Uterus (tissue), 4 donors: ENCODE data around the gene PDE6A. TPM values are rescaled to one million over a fixed set of nuclear protein-coding genes. Genes with fewer than 3 reads are reported as not detected.

ENCODE experiments used
- DNase-seq, 2 donors: peaks; one replicate each; pipeline ENCODE4 v3.0.0-alpha.2; 2019 to 2020
- H3K27ac ChIP-seq, 2 donors: fragments of 200-600 bp; sonication (generic); 1 replicate in 1 of 2; 2 replicates in 1 of 2; pipeline ENCODE4 v1.5.1; 2016 to 2018
- H3K27me3 ChIP-seq, 2 donors: fragments of 200-600 bp; sonication (generic); one replicate each; pipeline ENCODE4 v1.5.1; 2018 to 2019; ENCODE audit warnings: control low read depth in 1 of 2
- H3K36me3 ChIP-seq, 2 donors: fragments of 200-600 bp; sonication (generic); one replicate each; pipeline ENCODE4 v1.5.1; 2019; ENCODE audit warnings: control low read depth in 1 of 2
- H3K4me1 ChIP-seq, 2 donors: fragments of 200-600 bp; sonication (generic); one replicate each; pipeline ENCODE4 v1.5.1; 2018 to 2019; ENCODE audit warnings: control low read depth in 1 of 2
- H3K4me3 ChIP-seq, 2 donors: fragments of 200-600 bp; sonication (generic); 1 replicate in 1 of 2; 2 replicates in 1 of 2; pipeline ENCODE4 v1.5.1; 2018 to 2019; ENCODE audit warnings: mild to moderate bottlenecking in 1 of 2
- H3K9me3 ChIP-seq, 2 donors: fragments of 200-600 bp; sonication (generic); one replicate each; pipeline ENCODE4 v1.5.1; 2019; ENCODE audit warnings: control low read depth in 1 of 2
- POLR2A ChIP-seq, 2 donors: fragments of 450-650 bp; IDR thresholded peaks; one replicate each; pipeline ENCODE4 v1.6.1; 2016; ENCODE audit warnings: antibody characterized with exemption in 2 of 2, mild to moderate bottlenecking in 1 of 2, moderate library complexity in 1 of 2
- intact Hi-C: fragments of 100-400 bp; cut with DNase I; formaldehyde crosslinking; loops from one replicate; pipeline ENCODE4 v1.15.1; 2023; ENCODE audit warnings: low total_unique reads
- total RNA-seq, 4 donors: library from RNA; depleted of rRNA in 3 of 4; stranded (reverse); fragments of >200 nt in 3 of 4; gene quantifications; one replicate each; pipeline versions ENCODE4 v1.1.0 to v1.2.4, GENCODE V29; 2014 to 2023
- TF ChIP-seq, protein P1 (sequence below), 4 experiments: fragments of 200-600 bp in 2 of 4; fragments of 450-650 bp in 2 of 4; sonication (generic) in 2 of 4; IDR thresholded peaks; one replicate each; pipeline ENCODE4 v1.5.1; 2016 to 2019; ENCODE audit warnings: antibody characterized with exemption in 4 of 4, mild to moderate bottlenecking in 2 of 4, moderate library complexity in 1 of 4
- donor health status: DM: yes; HTN: yes; CAD: no.

PDE6A gene
- total RNA-seq, 4 donors from 2014 or later = 0.07 TPM; not detected in 3

DNA sequence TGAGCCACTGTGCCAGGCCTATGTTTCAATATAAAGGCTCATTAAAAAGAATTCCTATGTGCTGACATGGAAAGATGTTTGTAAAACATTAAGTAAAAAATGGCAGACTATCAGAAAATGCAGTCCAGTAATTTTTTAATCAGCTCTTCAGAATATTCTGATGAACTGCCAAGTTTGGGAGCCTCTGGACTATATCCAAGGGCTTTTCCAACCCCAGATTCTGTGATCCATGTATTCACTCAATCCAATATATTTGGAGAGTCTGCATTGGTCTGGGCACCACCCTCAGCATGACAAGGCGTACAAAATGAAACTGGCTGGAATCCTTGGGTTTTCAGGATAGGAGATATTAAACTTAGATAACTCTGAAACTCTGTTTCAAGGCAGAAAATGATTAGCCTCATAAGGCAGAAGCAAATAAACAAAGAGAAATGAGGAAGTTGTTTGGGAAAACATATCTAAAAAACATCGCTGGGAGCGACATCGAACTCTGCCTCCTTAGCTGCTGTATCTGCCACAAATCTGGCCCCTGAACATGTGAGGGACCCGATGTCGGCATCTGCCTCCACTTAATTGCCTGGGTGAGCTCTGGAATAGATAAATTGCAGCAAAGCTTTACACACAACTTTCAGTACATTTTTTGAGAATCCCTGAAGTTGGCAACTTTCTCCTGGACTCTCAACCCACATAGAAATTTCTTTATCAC is 14.4 kb downstream of the PDE6A start:
- DNase-seq = no peak
- Histone ChIP-seq H3K36me3 (no peaks in the 10 kb centered on the region), H3K4me3 (no peak overlapping the region), H3K4me1 (no peaks in the 10 kb centered on the region), H3K27ac (no peak overlapping the region), H3K27me3 (no peaks in the 10 kb centered on the region), H3K9me3 (no peaks in the 10 kb centered on the region)
- TF ChIP-seq POLR2A (IDR thresholded peaks at IDR 0.05) = no peak
- TF ChIP-seq, protein P1, sequence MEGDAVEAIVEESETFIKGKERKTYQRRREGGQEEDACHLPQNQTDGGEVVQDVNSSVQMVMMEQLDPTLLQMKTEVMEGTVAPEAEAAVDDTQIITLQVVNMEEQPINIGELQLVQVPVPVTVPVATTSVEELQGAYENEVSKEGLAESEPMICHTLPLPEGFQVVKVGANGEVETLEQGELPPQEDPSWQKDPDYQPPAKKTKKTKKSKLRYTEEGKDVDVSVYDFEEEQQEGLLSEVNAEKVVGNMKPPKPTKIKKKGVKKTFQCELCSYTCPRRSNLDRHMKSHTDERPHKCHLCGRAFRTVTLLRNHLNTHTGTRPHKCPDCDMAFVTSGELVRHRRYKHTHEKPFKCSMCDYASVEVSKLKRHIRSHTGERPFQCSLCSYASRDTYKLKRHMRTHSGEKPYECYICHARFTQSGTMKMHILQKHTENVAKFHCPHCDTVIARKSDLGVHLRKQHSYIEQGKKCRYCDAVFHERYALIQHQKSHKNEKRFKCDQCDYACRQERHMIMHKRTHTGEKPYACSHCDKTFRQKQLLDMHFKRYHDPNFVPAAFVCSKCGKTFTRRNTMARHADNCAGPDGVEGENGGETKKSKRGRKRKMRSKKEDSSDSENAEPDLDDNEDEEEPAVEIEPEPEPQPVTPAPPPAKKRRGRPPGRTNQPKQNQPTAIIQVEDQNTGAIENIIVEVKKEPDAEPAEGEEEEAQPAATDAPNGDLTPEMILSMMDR (IDR thresholded peaks at IDR 0.05) = no peak
- intact Hi-C loops = no loop called here

- TF ChIP-seq POLR2A (IDR thresholded peaks at IDR 0.05) = no peak
- TF ChIP-seq, protein P1 (IDR thresholded peaks at IDR 0.05) = no peak
- Histone ChIP-seq H3K9me3 (no peaks in the 10 kb centered on the region), H3K4me1 (no peaks in the 10 kb centered on the region), H3K4me3 (no peak overlapping the region), H3K27ac (no peak overlapping the region), H3K36me3 (no peaks in the 10 kb centered on the region), H3K27me3 (no peaks in the 10 kb centered on the region)
- intact Hi-C loops = no loop called here
- no peak for DNase-seq
Measured at GRCh38 chr5:149924486-149924885, 20.1 kb downstream of the PDE6A start.

- Histone ChIP-seq H3K4me3 (no peak overlapping the region), H3K27me3 (no peaks in the 10 kb centered on the region), H3K27ac (no peak overlapping the region), H3K9me3 (no peaks in the 10 kb centered on the region), H3K36me3 (no peaks in the 10 kb centered on the region), H3K4me1 (no peaks in the 10 kb centered on the region)
- DNase-seq = no peak
- intact Hi-C loops = no loop called here
- TF ChIP-seq POLR2A (IDR thresholded peaks at IDR 0.05) = no peak
- TF ChIP-seq, protein P1 (IDR thresholded peaks at IDR 0.05) = no peak
Measured at GRCh38 chr5:149922950-149923349, 21.6 kb downstream of the PDE6A start.

DNA sequence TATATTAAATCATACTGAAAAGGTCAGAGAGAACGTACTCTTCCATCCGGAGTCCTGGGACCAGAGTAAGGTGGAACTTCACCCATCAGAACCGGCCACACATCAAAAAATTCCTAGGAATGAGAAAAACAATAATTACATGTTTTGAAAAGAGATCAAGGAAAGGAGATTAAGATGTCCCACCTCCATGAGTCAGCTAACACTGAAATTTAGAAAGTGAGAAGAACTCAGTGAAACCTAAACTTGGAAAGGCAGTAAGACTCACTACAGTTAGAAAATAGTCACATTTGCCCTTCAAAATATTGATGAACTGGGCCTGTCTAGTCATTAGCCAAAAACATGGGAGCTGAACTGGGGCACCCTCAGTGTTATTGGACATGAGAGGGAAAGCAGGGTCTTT is 23.0 kb downstream of the PDE6A start:
- no peak for DNase-seq
- H3K27me3 ChIP-seq = no peaks in the 10 kb centered on the region
- H3K4me3 ChIP-seq = no peak overlapping the region
- no peaks in the 10 kb centered on the region for H3K36me3 ChIP-seq
- H3K9me3 ChIP-seq = no peaks in the 10 kb centered on the region
- no peaks in the 10 kb centered on the region for H3K4me1 ChIP-seq
- TF ChIP-seq POLR2A (IDR thresholded peaks at IDR 0.05) = no peak
- TF ChIP-seq, protein P1 (IDR thresholded peaks at IDR 0.05) = no peak
- H3K27ac ChIP-seq = no peak overlapping the region
- intact Hi-C loops = no loop called here

GRCh38 chr5:149917073-149917676 is 27.4 kb downstream of the PDE6A start:
- Histone ChIP-seq H3K27me3 (no peaks in the 10 kb centered on the region), H3K9me3 (no peaks in the 10 kb centered on the region), H3K27ac (no peak overlapping the region), H3K4me1 (no peaks in the 10 kb centered on the region), H3K4me3 (no peak overlapping the region), H3K36me3 (no peaks in the 10 kb centered on the region)
- intact Hi-C loops = no loop called here
- TF ChIP-seq POLR2A (IDR thresholded peaks at IDR 0.05) = no peak
- TF ChIP-seq, protein P1 (IDR thresholded peaks at IDR 0.05) = no peak
- DNase-seq = no peak
